Measurements from ENCODE around the gene CACNB2. TPM values are rescaled to one million over a fixed set of nuclear protein-coding genes. Genes with fewer than 3 reads are reported as not detected.

CACNB2 gene
- polyA plus RNA-seq, 2 of the 4 experiments (the other 2 are of a cell fraction), result not detected

GRCh38 chr10:18271491-18271890, 131.3 kb downstream of the CACNB2 start:
- Histone ChIP-seq H3K4me3 (no peak overlapping the region), H3K9me3 (no peaks in the 10 kb centered on the region), H3K27ac (no peak overlapping the region), H3K4me2 (no peak overlapping the region), H3K4me1 (no peaks in the 10 kb centered on the region)
- POLR2A ChIA-PET, result no interaction called here
- DNase-seq (ENCODE audit: low read depth in 1 of 2, low spot score in 1 of 2), result no peak
- CTCF ChIA-PET, result interaction anchor here (1.2 kb wide), 1 partner anchor 32 kb away, joined by 3 read pairs; no protein-coding TSS in a partner anchor
- TF ChIP-seq EP300 (IDR thresholded peaks at IDR 0.05) (no peak), RARB (CRISPR knock-in tag; IDR thresholded peaks at IDR 0.05) (no peak), CHD2 (IDR thresholded peaks at IDR 0.05; ENCODE audit: low read length, partially characterized antibody) (no peak)
- no peak for ATAC-seq
- no peak for FAIRE-seq
- 1% methylated on average over 3 of the region's 3 CpGs for WGBS (ENCODE audit: missing lambda C conversion rate)

- FAIRE-seq (no peak), DNase-seq (ENCODE audit: low read depth in 1 of 2, low spot score in 1 of 2) (no peak), ATAC-seq (no peak)
- TF ChIP-seq ZC3H11A (IDR thresholded peaks at IDR 0.05) (no peak), NFE2L2 (conservative IDR thresholded peaks at IDR 0.05; ENCODE audit: low read length) (no peak), PHF8 (IDR thresholded peaks at IDR 0.05; ENCODE audit: borderline replicate concordance, low read depth) (no peak), BHLHE40 (IDR thresholded peaks at IDR 0.05; ENCODE audit: low read depth, low read length) (no peak), KDM1A (IDR thresholded peaks at IDR 0.05; ENCODE audit: low read depth) (no peak), JUN (IDR thresholded peaks at IDR 0.05) (no peak), CBX8 (IDR thresholded peaks at IDR 0.05) (no peak), GATA3 (IDR thresholded peaks at IDR 0.05; ENCODE audit: borderline replicate concordance) (no peak), SMC3 (IDR thresholded peaks at IDR 0.05) (no peak), RCOR1 (IDR thresholded peaks at IDR 0.05; ENCODE audit: low read depth, low read length) (no peak), RNF2 (IDR thresholded peaks at IDR 0.05; ENCODE audit: borderline replicate concordance, low read depth) (no peak), ZNF302 (CRISPR knock-in tag; IDR thresholded peaks at IDR 0.05) (no peak), NR3C1 (IDR thresholded peaks at IDR 0.05) (no peak), NPAS2 (CRISPR knock-in tag; IDR thresholded peaks at IDR 0.05; ENCODE audit: borderline replicate concordance) (no peak), HOXA7 (CRISPR knock-in tag; IDR thresholded peaks at IDR 0.05) (no peak), RAD21 (conservative IDR thresholded peaks at IDR 0.05 in 1 of 2, IDR thresholded peaks at IDR 0.05 in 1 of 2) (no peak)
- no peak overlapping the region for H3K27ac ChIP-seq
- WGBS (ENCODE audit: missing lambda C conversion rate), result under 1% methylated on average over 3 of the region's 3 CpGs
- ChIA-PET POLR2A (no interaction called here), CTCF (no interaction called here)
- H3K4me3 ChIP-seq, result no peak overlapping the region
- no peak overlapping the region for H3K4me2 ChIP-seq
- H3K4me1 ChIP-seq, result no peaks in the 10 kb centered on the region
- H3K9me3 ChIP-seq, result no peaks in the 10 kb centered on the region
These were observed 132.8 kb downstream of the CACNB2 start for GRCh38 chr10:18273039-18273438.

DNA sequence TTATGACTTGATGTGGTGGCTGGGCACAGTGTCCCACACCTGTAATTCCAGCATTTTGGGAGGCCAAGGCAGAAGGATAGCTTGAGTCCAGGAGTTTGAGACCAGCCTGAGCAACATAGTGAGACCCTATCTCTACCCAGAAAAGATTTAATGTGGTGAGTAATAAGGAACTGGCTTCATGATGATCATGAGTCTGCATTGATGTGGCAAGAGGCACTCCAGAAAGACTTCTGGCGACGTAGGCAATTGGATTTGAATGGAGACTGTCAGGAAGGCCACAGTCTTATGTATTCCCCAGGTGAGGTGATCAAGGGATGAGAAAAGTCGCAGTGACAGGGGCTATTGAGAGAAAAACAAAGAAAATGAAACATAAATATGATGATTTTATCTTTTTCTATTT, 138.0 kb downstream of the CACNB2 start:
- H3K4me1 ChIP-seq, result no peaks in the 10 kb centered on the region
- DNase-seq (ENCODE audit: low read depth in 1 of 2, low spot score in 1 of 2) (no peak), ATAC-seq (no peak), FAIRE-seq (no peak)
- ChIA-PET POLR2A (no interaction called here), CTCF (interaction anchor here (0.8 to 1.6 kb wide), 2 partner anchors 14 to 62 kb away, joined by 3 read pairs; no protein-coding TSS in a partner anchor)
- WGBS (ENCODE audit: missing lambda C conversion rate), result 33% methylated on average over 3 of the region's 3 CpGs
- TF ChIP-seq ZNF302 (CRISPR knock-in tag; IDR thresholded peaks at IDR 0.05) (no peak), EHF (CRISPR knock-in tag; IDR thresholded peaks at IDR 0.05) (no peak), RFX5 (IDR thresholded peaks at IDR 0.05) (no peak), RNF2 (IDR thresholded peaks at IDR 0.05; ENCODE audit: borderline replicate concordance, low read depth) (no peak), BHLHE40 (IDR thresholded peaks at IDR 0.05; ENCODE audit: low read depth, low read length) (no peak), GATA3 (IDR thresholded peaks at IDR 0.05; ENCODE audit: borderline replicate concordance) (no peak), CBX2 (IDR thresholded peaks at IDR 0.05; ENCODE audit: borderline replicate concordance, low read depth) (no peak), E2F6 (IDR thresholded peaks at IDR 0.05; ENCODE audit: borderline replicate concordance, low read depth) (no peak), CHD2 (IDR thresholded peaks at IDR 0.05; ENCODE audit: low read length, partially characterized antibody) (no peak), ESRRA (IDR thresholded peaks at IDR 0.05; ENCODE audit: borderline replicate concordance, low read length) (no peak), FOSB (CRISPR knock-in tag; IDR thresholded peaks at IDR 0.05) (no peak)
- TF ChIP-seq, protein P1, sequence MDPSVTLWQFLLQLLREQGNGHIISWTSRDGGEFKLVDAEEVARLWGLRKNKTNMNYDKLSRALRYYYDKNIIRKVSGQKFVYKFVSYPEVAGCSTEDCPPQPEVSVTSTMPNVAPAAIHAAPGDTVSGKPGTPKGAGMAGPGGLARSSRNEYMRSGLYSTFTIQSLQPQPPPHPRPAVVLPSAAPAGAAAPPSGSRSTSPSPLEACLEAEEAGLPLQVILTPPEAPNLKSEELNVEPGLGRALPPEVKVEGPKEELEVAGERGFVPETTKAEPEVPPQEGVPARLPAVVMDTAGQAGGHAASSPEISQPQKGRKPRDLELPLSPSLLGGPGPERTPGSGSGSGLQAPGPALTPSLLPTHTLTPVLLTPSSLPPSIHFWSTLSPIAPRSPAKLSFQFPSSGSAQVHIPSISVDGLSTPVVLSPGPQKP (IDR thresholded peaks at IDR 0.05; ENCODE audit: low read depth, low read length), result no peak
- TF ChIP-seq, protein P2, sequence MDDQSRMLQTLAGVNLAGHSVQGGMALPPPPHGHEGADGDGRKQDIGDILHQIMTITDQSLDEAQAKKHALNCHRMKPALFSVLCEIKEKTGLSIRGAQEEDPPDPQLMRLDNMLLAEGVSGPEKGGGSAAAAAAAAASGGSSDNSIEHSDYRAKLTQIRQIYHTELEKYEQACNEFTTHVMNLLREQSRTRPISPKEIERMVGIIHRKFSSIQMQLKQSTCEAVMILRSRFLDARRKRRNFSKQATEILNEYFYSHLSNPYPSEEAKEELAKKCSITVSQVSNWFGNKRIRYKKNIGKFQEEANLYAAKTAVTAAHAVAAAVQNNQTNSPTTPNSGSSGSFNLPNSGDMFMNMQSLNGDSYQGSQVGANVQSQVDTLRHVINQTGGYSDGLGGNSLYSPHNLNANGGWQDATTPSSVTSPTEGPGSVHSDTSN (IDR thresholded peaks at IDR 0.05), result no peak
- TF ChIP-seq, protein P3, sequence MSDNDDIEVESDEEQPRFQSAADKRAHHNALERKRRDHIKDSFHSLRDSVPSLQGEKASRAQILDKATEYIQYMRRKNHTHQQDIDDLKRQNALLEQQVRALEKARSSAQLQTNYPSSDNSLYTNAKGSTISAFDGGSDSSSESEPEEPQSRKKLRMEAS (IDR thresholded peaks at IDR 0.05), result no peak
- H3K4me2 ChIP-seq, result no peak overlapping the region
- H3K27ac ChIP-seq, result no peak overlapping the region
- no peaks in the 10 kb centered on the region for H3K9me3 ChIP-seq
- H3K4me3 ChIP-seq, result no peak overlapping the region

Measured in A549 (cell line).